ENCODE data around the gene SPATA31E1. TPM values are rescaled to one million over a fixed set of nuclear protein-coding genes. Genes with fewer than 3 reads are reported as not detected.
"Not testable (repeated sequence)": the region's sequence is repeated elsewhere in the genome, so short reads cannot be mapped to it uniquely, and the experiment has no call there.

SPATA31E1 gene
- total RNA-seq, 1 experiment from 2014 or later, result 0.04 TPM

DNA sequence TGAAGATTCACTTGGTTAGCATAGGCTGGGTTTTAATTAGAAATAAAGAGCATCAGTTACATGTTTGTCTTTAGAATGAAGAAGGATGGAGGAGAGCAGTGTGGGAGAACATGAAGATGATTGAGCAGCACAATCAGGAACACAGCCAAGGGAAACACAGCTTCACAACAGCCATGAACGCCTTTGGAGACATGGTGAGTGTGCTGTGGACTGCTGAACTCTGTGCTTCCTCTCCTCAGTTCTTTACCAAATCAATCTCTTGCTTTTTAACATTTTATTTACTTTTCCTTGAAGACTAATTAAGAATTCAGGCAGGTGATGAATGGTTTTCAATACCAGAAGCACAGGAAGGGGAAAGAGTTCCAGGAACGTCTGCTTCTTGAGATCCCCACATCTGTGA is 38.2 kb upstream of the SPATA31E1 start:
- Mint-ChIP-seq H3K27ac (no peak overlapping the region), H3K9me3 (peaks cover 12% of the 10 kb centered on the region), H3K27me3 (ENCODE audit: low read depth) (no peaks in the 10 kb centered on the region; the same call in 1 of the 2 replicates), H3K4me3 (no peak overlapping the region), H3K36me3 (no peaks in the 10 kb centered on the region; the same call in 1 of the 2 replicates), H3K4me1 (0 out of 2 replicates have a peak, but pooled peaks cover 3% of the 10 kb centered on the region)
- no peak for DNase-seq (ENCODE audit: low spot score)
- no peak for ATAC-seq
- POLR2A ChIA-PET, result no interaction called here
- CTCF ChIA-PET, result interaction anchor here (1.3 to 1.4 kb wide), 2 partner anchors 10 to 39 kb away, joined by 3 to 4 read pairs; no protein-coding TSS in a partner anchor
- TF ChIP-seq ETV6 (CRISPR knock-in tag; IDR thresholded peaks at IDR 0.05) (no peak), MYBL2 (CRISPR knock-in tag; IDR thresholded peaks at IDR 0.05) (no peak), NR2C2 (CRISPR knock-in tag; IDR thresholded peaks at IDR 0.05) (no peak), ESRRA (CRISPR knock-in tag; IDR thresholded peaks at IDR 0.05; ENCODE audit: borderline replicate concordance) (no peak), ZNF138 (CRISPR knock-in tag; conservative IDR thresholded peaks at IDR 0.05) (no peak), ZNF423 (CRISPR knock-in tag; IDR thresholded peaks at IDR 0.05) (no peak), SOX15 (CRISPR knock-in tag; IDR thresholded peaks at IDR 0.05) (no peak), ATF6 (CRISPR knock-in tag; IDR thresholded peaks at IDR 0.05) (no peak), GRHL2 (CRISPR knock-in tag; IDR thresholded peaks at IDR 0.05; ENCODE audit: insufficient replicate concordance, severe bottlenecking) (no peak), KAT7 (CRISPR knock-in tag; IDR thresholded peaks at IDR 0.05; ENCODE audit: borderline replicate concordance) (no peak), ZNF532 (CRISPR knock-in tag; IDR thresholded peaks at IDR 0.05; ENCODE audit: borderline replicate concordance) (no peak), GABPB1 (CRISPR knock-in tag; IDR thresholded peaks at IDR 0.05) (no peak), FOXP4 (CRISPR knock-in tag; IDR thresholded peaks at IDR 0.05) (no peak), ERG (CRISPR knock-in tag; IDR thresholded peaks at IDR 0.05) (no peak), ZNF121 (CRISPR knock-in tag; IDR thresholded peaks at IDR 0.05) (no peak)
- TF ChIP-seq, protein P1, sequence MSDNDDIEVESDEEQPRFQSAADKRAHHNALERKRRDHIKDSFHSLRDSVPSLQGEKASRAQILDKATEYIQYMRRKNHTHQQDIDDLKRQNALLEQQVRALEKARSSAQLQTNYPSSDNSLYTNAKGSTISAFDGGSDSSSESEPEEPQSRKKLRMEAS (CRISPR knock-in tag; IDR thresholded peaks at IDR 0.05), result no peak
- TF ChIP-seq, protein P2, sequence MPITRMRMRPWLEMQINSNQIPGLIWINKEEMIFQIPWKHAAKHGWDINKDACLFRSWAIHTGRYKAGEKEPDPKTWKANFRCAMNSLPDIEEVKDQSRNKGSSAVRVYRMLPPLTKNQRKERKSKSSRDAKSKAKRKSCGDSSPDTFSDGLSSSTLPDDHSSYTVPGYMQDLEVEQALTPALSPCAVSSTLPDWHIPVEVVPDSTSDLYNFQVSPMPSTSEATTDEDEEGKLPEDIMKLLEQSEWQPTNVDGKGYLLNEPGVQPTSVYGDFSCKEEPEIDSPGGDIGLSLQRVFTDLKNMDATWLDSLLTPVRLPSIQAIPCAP (CRISPR knock-in tag; IDR thresholded peaks at IDR 0.05), result no peak
- TF ChIP-seq, protein P3, sequence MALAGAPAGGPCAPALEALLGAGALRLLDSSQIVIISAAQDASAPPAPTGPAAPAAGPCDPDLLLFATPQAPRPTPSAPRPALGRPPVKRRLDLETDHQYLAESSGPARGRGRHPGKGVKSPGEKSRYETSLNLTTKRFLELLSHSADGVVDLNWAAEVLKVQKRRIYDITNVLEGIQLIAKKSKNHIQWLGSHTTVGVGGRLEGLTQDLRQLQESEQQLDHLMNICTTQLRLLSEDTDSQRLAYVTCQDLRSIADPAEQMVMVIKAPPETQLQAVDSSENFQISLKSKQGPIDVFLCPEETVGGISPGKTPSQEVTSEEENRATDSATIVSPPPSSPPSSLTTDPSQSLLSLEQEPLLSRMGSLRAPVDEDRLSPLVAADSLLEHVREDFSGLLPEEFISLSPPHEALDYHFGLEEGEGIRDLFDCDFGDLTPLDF (CRISPR knock-in tag; IDR thresholded peaks at IDR 0.05), result no peak
- TF ChIP-seq, protein P4, sequence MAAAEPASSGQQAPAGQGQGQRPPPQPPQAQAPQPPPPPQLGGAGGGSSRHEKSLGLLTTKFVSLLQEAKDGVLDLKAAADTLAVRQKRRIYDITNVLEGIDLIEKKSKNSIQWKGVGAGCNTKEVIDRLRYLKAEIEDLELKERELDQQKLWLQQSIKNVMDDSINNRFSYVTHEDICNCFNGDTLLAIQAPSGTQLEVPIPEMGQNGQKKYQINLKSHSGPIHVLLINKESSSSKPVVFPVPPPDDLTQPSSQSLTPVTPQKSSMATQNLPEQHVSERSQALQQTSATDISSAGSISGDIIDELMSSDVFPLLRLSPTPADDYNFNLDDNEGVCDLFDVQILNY (CRISPR knock-in tag; IDR thresholded peaks at IDR 0.05), result no peak
- TF ChIP-seq, protein P5, sequence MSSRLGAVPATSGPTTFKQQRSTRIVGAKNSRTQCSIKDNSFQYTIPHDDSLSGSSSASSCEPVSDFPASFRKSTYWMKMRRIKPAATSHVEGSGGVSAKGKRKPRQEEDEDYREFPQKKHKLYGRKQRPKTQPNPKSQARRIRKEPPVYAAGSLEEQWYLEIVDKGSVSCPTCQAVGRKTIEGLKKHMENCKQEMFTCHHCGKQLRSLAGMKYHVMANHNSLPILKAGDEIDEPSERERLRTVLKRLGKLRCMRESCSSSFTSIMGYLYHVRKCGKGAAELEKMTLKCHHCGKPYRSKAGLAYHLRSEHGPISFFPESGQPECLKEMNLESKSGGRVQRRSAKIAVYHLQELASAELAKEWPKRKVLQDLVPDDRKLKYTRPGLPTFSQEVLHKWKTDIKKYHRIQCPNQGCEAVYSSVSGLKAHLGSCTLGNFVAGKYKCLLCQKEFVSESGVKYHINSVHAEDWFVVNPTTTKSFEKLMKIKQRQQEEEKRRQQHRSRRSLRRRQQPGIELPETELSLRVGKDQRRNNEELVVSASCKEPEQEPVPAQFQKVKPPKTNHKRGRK (CRISPR knock-in tag; IDR thresholded peaks at IDR 0.05; ENCODE audit: borderline replicate concordance), result no peak

GRCh38 chr9:87847817-87848216 is 34.9 kb upstream of the SPATA31E1 start:
- H3K27ac Mint-ChIP-seq; H3K4me3 Mint-ChIP-seq; ATAC-seq; CTCF ChIA-PET; H3K27me3 Mint-ChIP-seq (ENCODE audit: low read depth); POLR2A ChIA-PET; H3K4me1 Mint-ChIP-seq; DNase-seq (ENCODE audit: low spot score); H3K9me3 Mint-ChIP-seq; H3K36me3 Mint-ChIP-seq: not testable (repeated sequence)

Measured in WTC11 (cell line).